NAMALWA (cell line): ENCODE data around the gene NCOR1.

Experiments
- DNase-seq: peaks from one replicate; pipeline ENCODE4 v3.0.0-alpha.2; 2015; ENCODE audit warnings: low spot score

Gene NCOR1

GRCh38 chr17:16027708-16028584 lies 187.4 kb downstream of the NCOR1 start:
- DNase-seq = no peak

- no peak for DNase-seq
These were observed 188.4 kb downstream of the NCOR1 start for GRCh38 chr17:16026895-16027294.

DNA sequence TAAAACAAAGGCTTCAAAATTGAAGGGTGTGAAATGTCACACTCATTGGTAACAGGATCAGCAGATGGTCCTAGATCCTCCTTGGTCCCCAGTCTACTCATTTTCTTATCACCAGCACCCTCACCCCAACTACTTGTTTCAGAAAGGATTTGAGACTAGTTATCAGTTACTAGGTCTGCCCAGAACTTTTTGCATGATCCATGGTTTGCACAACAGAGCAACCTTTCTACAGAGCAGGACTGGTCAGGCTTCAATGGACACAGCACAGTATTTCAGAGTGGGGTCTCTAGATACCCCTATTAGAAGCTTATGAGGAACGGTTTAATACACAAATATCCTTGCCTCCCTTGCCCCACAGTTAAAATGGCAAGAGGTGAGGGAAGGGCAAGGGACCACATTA lies 190.1 kb downstream of the NCOR1 start:
- no peak for DNase-seq

DNA sequence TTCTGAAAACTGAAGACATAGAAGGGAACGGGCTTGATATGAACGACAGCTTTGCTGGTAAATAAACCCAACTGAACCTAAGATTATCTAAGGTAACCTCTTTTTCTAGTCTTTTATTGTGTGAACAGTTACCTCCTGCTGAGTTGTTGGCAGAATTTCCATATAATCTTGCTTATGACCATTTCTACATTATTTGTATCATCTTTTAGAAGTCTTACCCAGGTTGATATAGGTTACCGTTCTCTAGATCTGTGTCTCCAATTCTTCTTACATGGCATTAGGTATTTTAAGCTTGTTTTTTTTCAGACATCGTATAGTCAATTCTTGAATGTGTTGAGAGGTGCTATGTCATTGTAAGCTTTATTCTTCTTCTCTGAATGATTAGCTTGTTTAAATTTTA lies 191.5 kb downstream of the NCOR1 start:
- DNase-seq = no peak

- no peak for DNase-seq
These were observed 196.0 kb downstream of the NCOR1 start for GRCh38 chr17:16019347-16019746.

- no peak for DNase-seq
These were observed 201.4 kb downstream of the NCOR1 start for GRCh38 chr17:16013943-16014407.

DNA sequence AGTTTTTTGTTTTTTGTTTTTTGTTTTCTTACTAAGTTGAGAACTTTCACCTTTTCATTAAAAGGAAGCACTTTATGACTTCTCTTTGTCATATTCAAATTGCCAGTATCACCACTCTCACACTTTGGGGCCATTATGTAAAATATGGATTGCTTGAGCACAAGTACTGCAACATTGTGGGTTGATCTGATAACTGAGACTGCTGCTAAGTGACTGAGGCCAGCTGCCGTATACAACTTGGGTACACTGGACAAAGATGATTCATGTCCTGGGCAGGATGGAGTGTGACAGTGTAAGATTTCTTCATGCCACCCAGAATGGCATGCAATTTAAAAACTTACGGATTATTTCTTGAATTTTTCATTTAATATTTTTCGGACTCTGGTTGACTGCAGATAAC lies 207.9 kb downstream of the NCOR1 start:
- DNase-seq = no peak

DNA sequence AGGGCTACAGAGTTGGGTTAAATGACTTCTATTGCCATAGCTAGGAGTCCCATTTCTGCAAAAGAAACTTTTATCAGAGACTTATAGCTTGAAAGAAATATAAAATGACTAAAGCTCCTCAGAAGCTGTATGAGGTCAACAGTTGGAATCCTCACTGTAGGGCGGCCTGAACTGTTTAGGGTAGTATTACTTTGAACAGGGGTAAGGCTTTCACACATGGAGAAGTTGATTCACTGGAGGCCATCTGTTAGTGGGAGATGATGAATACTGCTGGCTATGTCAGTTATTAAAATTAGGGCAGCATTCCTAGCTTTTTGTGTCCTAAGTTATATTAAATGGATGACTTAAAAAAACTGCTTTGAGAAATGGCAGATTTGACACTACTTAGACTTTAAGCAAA lies 209.7 kb downstream of the NCOR1 start:
- no peak for DNase-seq

- DNase-seq = no peak
These were observed 211.5 kb downstream of the NCOR1 start for GRCh38 chr17:16003841-16004240.

GRCh38 chr17:16002708-16003260 lies 212.6 kb downstream of the NCOR1 start:
- DNase-seq = no peak

GRCh38 chr17:16001226-16001897 lies 214.0 kb downstream of the NCOR1 start:
- DNase-seq = no peak

GRCh38 chr17:15999974-16000827 lies 215.1 kb downstream of the NCOR1 start:
- peak; percentile 35 for DNase-seq

DNA sequence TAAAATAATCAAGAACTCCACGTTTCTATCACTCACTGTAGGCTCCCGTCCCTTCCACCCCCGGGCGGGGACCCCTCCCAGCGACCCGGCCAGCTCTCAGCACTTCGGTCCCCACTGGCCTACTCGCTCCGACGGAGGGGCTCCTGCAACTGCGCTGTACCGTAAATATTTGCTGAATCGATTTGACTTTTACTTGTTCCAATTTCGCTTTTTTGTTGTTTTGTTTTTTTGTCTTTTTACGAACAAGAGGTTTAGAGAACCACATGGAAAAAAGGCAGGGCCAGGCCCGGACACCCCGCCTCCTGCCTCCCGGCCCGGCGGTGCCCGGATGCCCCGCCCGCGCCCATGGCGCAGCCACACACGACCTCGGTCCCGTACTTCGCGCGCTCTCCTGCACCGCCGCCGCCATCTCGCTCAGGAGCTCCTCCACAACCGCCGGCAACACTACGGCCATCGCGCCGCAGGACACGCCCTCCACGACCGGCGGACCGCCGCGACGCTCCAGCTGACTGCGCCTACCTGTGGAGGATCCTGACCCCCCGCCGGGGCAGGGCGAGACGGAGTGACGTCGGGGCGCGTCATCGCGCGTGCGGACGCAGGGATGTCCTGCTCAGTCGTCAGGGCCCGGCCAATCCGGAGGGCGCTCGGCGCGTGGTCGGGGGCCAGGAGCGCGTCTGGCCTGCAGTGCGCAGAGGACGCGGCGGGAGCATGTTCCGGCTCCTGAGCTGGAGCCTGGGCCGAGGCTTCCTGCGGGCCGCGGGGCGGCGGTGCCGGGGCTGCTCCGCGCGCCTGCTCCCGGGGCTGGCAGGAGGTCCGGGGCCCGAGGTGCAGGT lies 216.0 kb downstream of the NCOR1 start, which contains the start of the genes TTC19 and ZSWIM7:
Gene TTC19 (plus strand): TSS at position 684 of the 833 bp plus-strand sequence. CDS start 25 bp downstream, at position 709.
Gene ZSWIM7 (minus strand): TSS at position 564 of the 833 bp plus-strand sequence. CDS start 110 bp downstream, at position 454.
- DNase-seq = peak; percentile 81

DNA sequence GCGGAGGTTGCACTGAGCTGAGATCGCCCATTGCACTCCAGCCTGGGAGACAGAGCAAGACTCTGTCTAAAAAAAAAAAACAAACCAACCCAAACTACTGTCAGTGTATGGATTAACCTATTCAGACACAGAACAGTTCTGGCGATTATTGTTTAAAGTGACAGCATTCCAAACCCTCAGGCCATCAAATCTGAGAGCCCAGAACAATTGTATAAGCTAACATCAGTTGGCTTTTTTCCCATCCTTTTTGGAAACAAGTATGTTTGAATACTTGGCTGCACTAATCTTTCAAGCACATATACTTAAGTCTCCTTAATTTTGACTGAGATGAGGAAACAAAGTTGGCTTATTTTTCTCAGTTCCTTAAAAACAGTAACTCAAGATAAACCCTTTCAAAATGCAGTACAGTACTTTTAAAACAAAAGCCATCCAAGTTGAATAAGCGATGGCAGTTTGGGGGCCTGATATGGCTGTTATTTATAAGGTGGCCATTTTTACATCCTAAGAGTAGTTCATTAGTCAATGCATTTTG lies 217.2 kb downstream of the NCOR1 start:
- no peak for DNase-seq

DNA sequence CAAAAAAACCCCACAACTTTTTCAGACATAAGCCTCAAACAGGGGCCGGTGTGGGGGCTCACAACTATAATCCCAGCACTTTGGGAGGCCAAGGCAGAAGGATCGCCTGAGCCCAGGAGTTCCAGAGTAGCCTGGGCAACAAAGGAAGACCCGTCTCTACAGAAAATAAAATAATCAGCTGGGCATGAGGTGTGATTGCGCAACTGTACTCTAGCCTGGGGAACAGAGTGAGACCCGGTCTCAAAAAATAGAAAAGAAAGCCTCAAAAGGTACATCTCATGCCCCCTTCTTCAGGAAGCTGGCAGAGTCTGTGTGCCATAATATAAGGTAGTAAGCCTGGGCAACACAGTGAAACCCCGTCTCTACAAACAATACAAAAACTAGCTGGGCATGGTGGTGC lies 219.0 kb downstream of the NCOR1 start:
- DNase-seq = no peak

DNA sequence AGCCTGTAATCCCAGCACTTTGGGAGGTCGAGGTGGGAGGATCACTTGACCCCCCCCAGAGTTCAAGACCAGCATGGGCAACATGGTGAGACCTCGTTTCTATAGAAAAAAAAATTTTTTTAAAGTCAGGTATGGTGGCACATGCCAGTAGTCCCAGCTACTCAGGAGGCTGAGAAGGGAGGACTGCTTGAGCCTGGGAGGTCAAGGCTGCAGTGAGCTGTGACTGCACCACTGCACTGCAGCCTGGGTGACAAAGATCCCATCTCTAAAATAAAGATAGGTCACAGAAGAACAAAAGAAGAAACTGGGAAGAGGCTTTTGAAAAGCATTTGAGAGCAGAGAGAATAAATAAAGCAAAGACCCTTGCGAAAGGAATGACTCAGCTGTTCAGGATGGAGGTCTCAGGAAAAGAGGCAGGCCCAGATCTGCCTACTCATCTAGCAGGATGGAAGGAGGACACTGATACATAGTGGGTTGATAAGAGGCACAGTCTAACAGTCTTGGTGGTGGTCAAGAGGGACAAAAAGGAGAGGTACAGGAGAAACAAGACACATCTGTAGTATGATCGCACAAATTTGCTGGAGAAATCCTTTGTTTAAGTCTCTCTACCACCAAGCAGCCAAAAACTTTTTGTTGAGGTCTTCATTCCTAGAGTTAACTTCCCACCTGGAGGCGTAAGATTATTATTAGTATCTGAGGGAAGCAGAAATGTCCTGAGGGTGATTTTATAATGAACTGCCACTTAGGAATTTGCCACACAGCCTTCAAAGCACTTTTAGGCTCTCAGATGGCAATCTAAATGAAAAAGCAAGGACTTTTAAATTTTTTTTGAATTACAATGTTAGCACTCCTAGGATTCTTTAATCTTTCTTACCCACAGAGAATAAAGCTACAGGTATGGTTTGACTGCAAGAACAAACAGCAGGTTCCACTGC lies 233.4 kb downstream of the NCOR1 start:
- DNase-seq = no peak

DNA sequence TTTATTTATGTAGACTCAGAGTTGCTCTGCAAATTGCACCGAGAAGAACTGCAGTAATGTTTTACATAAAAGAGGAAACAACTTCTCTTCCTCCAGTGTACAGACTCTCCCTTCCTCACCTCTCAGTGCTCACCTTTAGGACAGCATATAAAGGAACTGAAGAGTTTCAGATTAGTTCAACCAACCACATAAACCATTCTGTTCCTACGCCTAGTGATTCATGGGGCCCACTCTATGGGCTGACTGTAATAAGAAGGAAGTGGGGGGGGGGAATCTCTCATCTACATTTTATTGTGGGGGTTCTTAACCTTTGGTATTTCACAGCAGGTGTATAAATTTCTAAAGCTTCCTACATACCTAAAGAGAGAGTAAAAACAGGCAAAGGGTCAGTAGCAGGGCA lies 234.1 kb downstream of the NCOR1 start:
- DNase-seq = no peak
